ENCODE measurements around the gene SLC1A3. TPM values are rescaled to one million over a fixed set of nuclear protein-coding genes. Genes with fewer than 3 reads are reported as not detected.

Gene SLC1A3
- total RNA-seq, 2 experiments from 2014 or later = 0.16 TPM

DNA sequence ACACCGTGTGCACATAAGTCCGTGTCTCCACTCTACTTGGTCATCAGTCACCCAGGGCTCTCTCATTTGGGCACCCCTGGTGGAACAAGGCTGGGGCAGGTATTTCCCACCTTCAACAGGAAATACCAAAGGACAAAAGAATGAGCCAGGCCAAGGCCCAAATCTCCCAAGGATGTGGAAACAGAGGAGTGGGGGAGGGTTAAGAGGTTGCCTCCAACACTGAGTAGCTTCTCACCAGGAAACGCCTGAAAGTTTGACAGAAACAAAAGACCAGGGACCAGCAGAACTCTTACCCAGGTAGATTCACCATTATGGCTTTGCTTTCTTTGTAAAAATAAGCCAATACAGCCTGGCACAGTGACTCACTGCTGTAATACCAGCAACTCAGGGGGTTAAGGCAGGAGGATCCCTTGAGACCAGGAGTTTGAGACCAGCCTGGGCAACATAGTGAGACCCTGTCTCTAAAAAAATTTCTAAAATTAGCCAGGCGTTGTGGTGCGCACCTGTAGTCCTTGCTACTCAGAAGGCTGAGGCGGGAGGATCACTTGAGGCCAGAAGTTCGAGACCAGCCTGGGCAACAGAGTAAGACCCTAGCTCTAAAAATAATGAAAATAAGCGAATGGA, 12.7 kb downstream of the SLC1A3 start:
- Mint-ChIP-seq H3K4me3 (no peak overlapping the region), H3K27ac (no peak overlapping the region), H3K36me3 (ENCODE audit: low read depth) (no peaks in the 10 kb centered on the region), H3K27me3 (peaks cover 8% of the 10 kb centered on the region), H3K4me1 (no peaks in the 10 kb centered on the region), H3K9me3 (ENCODE audit: low read depth) (no peaks in the 10 kb centered on the region)
- intact Hi-C loops (cut with DNase I, micrococcal nuclease) = no loop called here
- ATAC-seq (no peak), DNase-seq (no peak)
- CTCF ChIA-PET = no interaction called here
- POLR2A ChIA-PET = no interaction called here

DNA sequence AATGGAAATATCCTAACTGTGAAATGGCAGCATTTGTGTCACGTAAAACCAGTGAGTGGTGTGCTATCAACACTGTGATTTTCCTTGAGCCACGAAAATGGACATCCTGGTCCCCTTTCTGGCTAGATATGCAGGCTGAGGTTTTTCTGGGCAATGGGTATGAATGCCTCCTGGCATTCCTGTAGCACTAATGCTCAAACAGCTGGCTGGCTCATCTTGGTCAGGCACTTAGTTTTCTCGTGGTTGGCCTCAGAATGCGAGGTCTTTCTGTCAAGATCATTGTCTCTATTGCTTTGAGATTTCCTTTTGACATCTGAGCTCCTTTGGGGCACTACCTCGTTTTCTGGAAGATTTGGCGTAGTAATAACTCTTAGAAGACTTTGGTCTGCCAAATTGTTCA, 15.6 kb downstream of the SLC1A3 start:
- Mint-ChIP-seq H3K36me3 (ENCODE audit: low read depth) (no peaks in the 10 kb centered on the region), H3K4me3 (no peak overlapping the region), H3K27ac (no peak overlapping the region), H3K9me3 (ENCODE audit: low read depth) (no peaks in the 10 kb centered on the region), H3K4me1 (no peaks in the 10 kb centered on the region), H3K27me3 (peaks cover 16% of the 10 kb centered on the region)
- DNase-seq (no peak), ATAC-seq (no peak)
- ChIA-PET POLR2A (no interaction called here), CTCF (no interaction called here)
- intact Hi-C loops (cut with DNase I, micrococcal nuclease) = no loop called here

DNA sequence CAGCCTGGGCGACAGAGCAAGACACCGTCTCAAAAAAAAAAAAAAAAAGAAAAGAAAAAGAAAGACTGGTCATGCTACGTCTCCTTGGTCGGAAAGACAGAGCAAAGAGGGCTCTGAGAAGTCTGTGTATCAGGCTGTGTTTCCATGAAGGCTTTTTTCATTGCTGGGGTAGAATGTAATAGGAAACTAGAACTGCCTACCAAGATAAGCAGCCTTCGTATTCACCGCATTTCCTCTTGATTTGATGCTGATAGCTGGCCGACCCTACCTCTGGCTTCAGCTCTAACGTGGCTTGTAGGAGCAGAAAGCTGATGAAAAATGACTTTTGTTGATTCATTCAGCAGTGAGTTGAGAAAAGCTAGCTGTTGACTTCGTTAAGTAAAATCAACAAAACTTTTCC, 17.4 kb downstream of the SLC1A3 start:
- intact Hi-C loops (cut with DNase I, micrococcal nuclease) = no loop called here
- peaks cover 18% of the 10 kb centered on the region for H3K27me3 Mint-ChIP-seq
- H3K27ac Mint-ChIP-seq = no peak overlapping the region
- no peaks in the 10 kb centered on the region for H3K36me3 Mint-ChIP-seq (ENCODE audit: low read depth)
- no peak overlapping the region for H3K4me3 Mint-ChIP-seq
- no peaks in the 10 kb centered on the region for H3K9me3 Mint-ChIP-seq (ENCODE audit: low read depth)
- POLR2A ChIA-PET = interaction anchor here (0.6 kb wide), 1 partner anchor 181 kb away, joined by 4 read pairs; no protein-coding TSS in a partner anchor
- CTCF ChIA-PET = interaction anchor here (1.1 kb wide), 1 partner anchor 10 kb away, joined by 6 read pairs; no protein-coding TSS in a partner anchor
- ATAC-seq (no peak), DNase-seq (no peak)
- no peaks in the 10 kb centered on the region for H3K4me1 Mint-ChIP-seq

- intact Hi-C loops (cut with DNase I, micrococcal nuclease) = no loop called here
- Mint-ChIP-seq H3K9me3 (ENCODE audit: low read depth) (no peaks in the 10 kb centered on the region), H3K4me3 (no peak overlapping the region), H3K36me3 (ENCODE audit: low read depth) (no peaks in the 10 kb centered on the region), H3K27me3 (peaks cover 19% of the 10 kb centered on the region), H3K4me1 (no peaks in the 10 kb centered on the region), H3K27ac (no peak overlapping the region)
- CTCF ChIA-PET = interaction anchor here (1.1 kb wide), 1 partner anchor 10 kb away, joined by 6 read pairs; no protein-coding TSS in a partner anchor
- no peak for DNase-seq
- POLR2A ChIA-PET = interaction anchor here (0.6 kb wide), 1 partner anchor 180 kb away, joined by 4 read pairs; no protein-coding TSS in a partner anchor
- no peak for ATAC-seq
Measured at GRCh38 chr5:36624277-36624676, 17.9 kb downstream of the SLC1A3 start.

DNA sequence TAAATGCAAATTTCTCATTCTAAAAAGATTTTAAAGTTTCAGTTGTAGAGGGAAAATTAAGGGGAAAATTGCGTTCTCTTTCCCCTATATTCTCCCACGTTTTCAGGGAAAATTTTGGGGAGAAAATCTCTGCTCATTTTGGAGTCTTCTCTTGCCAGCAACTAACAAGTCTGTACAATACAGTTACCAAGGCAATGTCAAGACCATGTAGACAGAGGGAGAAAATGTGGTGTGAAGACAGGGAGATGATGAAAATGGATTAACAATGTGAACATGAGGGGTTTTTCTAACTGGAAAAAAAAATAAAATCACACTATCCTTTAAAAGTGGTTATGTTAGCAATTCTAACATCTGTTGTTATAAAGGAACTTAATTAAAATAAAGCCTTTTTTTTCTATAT, 22.3 kb downstream of the SLC1A3 start:
- ATAC-seq = no peak
- DNase-seq = no peak
- Mint-ChIP-seq H3K4me1 (peaks cover 6% of the 10 kb centered on the region), H3K9me3 (ENCODE audit: low read depth) (no peaks in the 10 kb centered on the region), H3K27ac (no peak overlapping the region), H3K27me3 (peaks cover 40% of the 10 kb centered on the region), H3K4me3 (no peak overlapping the region), H3K36me3 (ENCODE audit: low read depth) (no peaks in the 10 kb centered on the region)
- CTCF ChIA-PET = no interaction called here
- POLR2A ChIA-PET = no interaction called here
- intact Hi-C loops (cut with DNase I, micrococcal nuclease) = no loop called here

DNA sequence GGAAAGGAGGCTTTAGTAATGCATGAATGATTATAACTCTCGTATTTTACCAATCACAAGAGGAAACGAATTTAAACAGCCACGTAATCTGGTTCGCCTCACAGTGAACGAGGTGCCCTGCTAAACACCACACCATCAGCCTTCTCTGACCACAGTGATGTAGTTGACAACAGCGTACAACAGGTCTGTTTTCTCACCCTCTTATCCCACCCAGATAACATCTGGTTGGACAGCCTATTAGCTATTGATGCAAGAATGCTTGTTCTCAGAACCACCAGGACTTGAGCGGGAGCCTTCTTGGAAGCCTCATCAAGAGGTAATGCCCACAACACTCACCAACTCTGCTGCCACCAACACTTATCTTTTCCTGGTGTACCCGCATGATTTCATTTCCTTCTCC, 23.3 kb downstream of the SLC1A3 start:
- no peak for ATAC-seq
- POLR2A ChIA-PET = no interaction called here
- Mint-ChIP-seq H3K9me3 (ENCODE audit: low read depth) (no peaks in the 10 kb centered on the region), H3K36me3 (ENCODE audit: low read depth) (no peaks in the 10 kb centered on the region), H3K4me3 (no peak overlapping the region), H3K27me3 (peaks cover 34% of the 10 kb centered on the region), H3K27ac (no peak overlapping the region), H3K4me1 (peaks cover 6% of the 10 kb centered on the region)
- CTCF ChIA-PET = no interaction called here
- intact Hi-C loops (cut with DNase I, micrococcal nuclease) = no loop called here
- no peak for DNase-seq

GRCh38 chr5:36630201-36631145, 24.1 kb downstream of the SLC1A3 start:
- no peak overlapping the region for H3K4me3 Mint-ChIP-seq
- CTCF ChIA-PET = no interaction called here
- no peaks in the 10 kb centered on the region for H3K36me3 Mint-ChIP-seq (ENCODE audit: low read depth)
- ATAC-seq (no peak), DNase-seq (no peak)
- intact Hi-C loops (cut with DNase I, micrococcal nuclease) = no loop called here
- H3K9me3 Mint-ChIP-seq (ENCODE audit: low read depth) = no peaks in the 10 kb centered on the region
- no peak overlapping the region for H3K27ac Mint-ChIP-seq
- peaks cover 32% of the 10 kb centered on the region for H3K27me3 Mint-ChIP-seq
- H3K4me1 Mint-ChIP-seq = peaks cover 6% of the 10 kb centered on the region
- POLR2A ChIA-PET = no interaction called here

GRCh38 chr5:36631154-36631553, 24.7 kb downstream of the SLC1A3 start:
- POLR2A ChIA-PET = no interaction called here
- Mint-ChIP-seq H3K27ac (no peak overlapping the region), H3K27me3 (peaks cover 29% of the 10 kb centered on the region), H3K4me1 (peaks cover 6% of the 10 kb centered on the region), H3K4me3 (no peak overlapping the region), H3K36me3 (ENCODE audit: low read depth) (no peaks in the 10 kb centered on the region), H3K9me3 (ENCODE audit: low read depth) (no peaks in the 10 kb centered on the region)
- DNase-seq (no peak), ATAC-seq (no peak)
- intact Hi-C loops (cut with DNase I, micrococcal nuclease) = no loop called here
- CTCF ChIA-PET = no interaction called here

- ChIA-PET CTCF (interaction anchor here (0.7 kb wide), 1 partner anchor 645 kb away, joined by 3 read pairs; no protein-coding TSS in a partner anchor), POLR2A (no interaction called here)
- no peak overlapping the region for H3K27ac Mint-ChIP-seq
- DNase-seq = no peak
- no peak overlapping the region for H3K4me3 Mint-ChIP-seq
- ATAC-seq = peak; percentile 44
- H3K4me1 Mint-ChIP-seq = peaks cover 6% of the 10 kb centered on the region
- no peaks in the 10 kb centered on the region for H3K9me3 Mint-ChIP-seq (ENCODE audit: low read depth)
- H3K36me3 Mint-ChIP-seq (ENCODE audit: low read depth) = no peaks in the 10 kb centered on the region
- intact Hi-C loops (cut with DNase I, micrococcal nuclease) = no loop called here
- H3K27me3 Mint-ChIP-seq = peaks cover 29% of the 10 kb centered on the region
Measured at GRCh38 chr5:36631620-36632362, 25.4 kb downstream of the SLC1A3 start.

DNA sequence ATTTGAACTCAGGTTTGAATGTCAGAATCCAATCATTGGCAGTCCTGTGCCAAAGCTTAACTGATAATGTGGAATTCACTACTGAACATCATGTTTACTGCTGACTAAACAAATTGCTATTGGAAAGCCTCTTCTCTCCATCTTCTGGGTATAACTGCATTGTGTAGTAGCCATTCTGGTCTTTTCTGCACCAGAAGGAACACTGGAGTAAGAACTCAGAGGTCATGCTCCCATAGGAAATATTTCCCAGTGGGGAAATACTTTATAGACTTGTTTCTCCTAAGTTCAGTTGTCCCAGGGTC, 25.9 kb downstream of the SLC1A3 start:
- no peak for DNase-seq
- Mint-ChIP-seq H3K27ac (no peak overlapping the region), H3K36me3 (ENCODE audit: low read depth) (no peaks in the 10 kb centered on the region), H3K4me1 (peaks cover 6% of the 10 kb centered on the region), H3K27me3 (peaks cover 29% of the 10 kb centered on the region), H3K9me3 (ENCODE audit: low read depth) (no peaks in the 10 kb centered on the region), H3K4me3 (no peak overlapping the region)
- CTCF ChIA-PET = interaction anchor here (0.7 kb wide), 1 partner anchor 644 kb away, joined by 3 read pairs; no protein-coding TSS in a partner anchor
- intact Hi-C loops (cut with DNase I, micrococcal nuclease) = no loop called here
- no peak for ATAC-seq
- POLR2A ChIA-PET = no interaction called here

DNA sequence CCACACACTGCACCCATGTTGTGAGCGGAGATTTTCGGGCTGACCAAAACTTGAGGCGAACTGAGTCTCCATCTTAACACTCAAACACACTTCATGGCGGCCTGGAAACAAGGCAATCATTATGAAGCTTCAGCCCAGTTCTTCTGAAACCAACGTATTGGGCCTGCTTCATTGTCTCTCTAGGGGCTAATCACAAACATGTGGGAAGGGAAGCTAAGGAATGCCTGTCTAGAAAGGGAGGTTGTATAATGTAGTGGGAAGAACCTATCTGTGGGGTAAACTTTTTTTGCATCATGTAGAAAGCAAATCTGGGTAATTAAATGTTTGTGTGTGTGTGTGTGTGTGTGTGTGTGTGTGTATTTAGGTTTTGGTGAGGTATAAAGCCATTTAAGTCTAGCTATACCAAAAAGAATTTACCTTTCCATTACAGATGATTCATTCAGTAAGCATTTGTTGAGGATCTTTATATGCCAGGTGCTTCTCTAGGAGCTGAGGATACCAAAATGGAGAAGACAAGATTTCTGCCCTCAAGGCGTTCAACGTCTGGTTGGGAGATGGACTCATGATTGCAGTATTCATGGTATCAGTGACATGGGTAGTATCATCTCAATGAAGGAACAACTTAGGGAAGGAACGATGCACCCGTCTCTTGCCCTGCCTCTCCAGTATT, 29.4 kb downstream of the SLC1A3 start:
- Mint-ChIP-seq H3K27ac (no peak overlapping the region), H3K4me1 (peaks cover 6% of the 10 kb centered on the region), H3K9me3 (ENCODE audit: low read depth) (no peaks in the 10 kb centered on the region), H3K4me3 (no peak overlapping the region), H3K27me3 (peaks cover 22% of the 10 kb centered on the region), H3K36me3 (ENCODE audit: low read depth) (no peaks in the 10 kb centered on the region)
- DNase-seq = no peak
- intact Hi-C loops (cut with DNase I, micrococcal nuclease) = no loop called here
- ATAC-seq = no peak
- POLR2A ChIA-PET = no interaction called here
- CTCF ChIA-PET = interaction anchor here (0.9 kb wide), 1 partner anchor 126 kb away, joined by 3 read pairs; no protein-coding TSS in a partner anchor
